Transverse colon (tissue), 3 donors: ENCODE results near the gene NCKIPSD.

Experiments used
- CTCF ChIP-seq, 5 experiments: fragments of 200-600 bp in 3 of 5; fragments of 450-650 bp in 2 of 5; sonication (generic) in 3 of 5; IDR thresholded peaks; 1 replicate in 2 of 5; 2 replicates in 3 of 5; pipeline ENCODE4 v1.5.1; 2016 to 2017; ENCODE audit warnings: antibody characterized with exemption in 5 of 5, inconsistent platforms in 3 of 5, mild to moderate bottlenecking in 2 of 5, moderate library complexity in 1 of 5
- POLR2A ChIP-seq: fragments of 450-650 bp; IDR thresholded peaks from one replicate; pipeline ENCODE4 v1.6.1; 2016; ENCODE audit warnings: antibody characterized with exemption, mild to moderate bottlenecking, moderate library complexity

- TF ChIP-seq CTCF (IDR thresholded peaks at IDR 0.05) (no peak), POLR2A (no peak)
These were observed 5.2 kb upstream of the NCKIPSD start for GRCh38 chr3:48690846-48691458.
